Memory B cell (primary cell): ENCODE results near the gene MDK.
"Not testable (repeated sequence)": the region's sequence is repeated elsewhere in the genome, so short reads cannot be mapped to it uniquely, and the experiment has no call there.

Source experiments
- ATAC-seq: fragments of 150-1000 bp; cut with Tn5 transposase; 2 replicates; pipeline ENCODE4 v1.10.0; 2021; ENCODE audit warnings: low read depth, mild to moderate bottlenecking, moderate library complexity
- DNase-seq, 2 donors: peaks; one replicate each; pipeline ENCODE4 v3.0.0; 2022; ENCODE audit warnings: low spot score in 2 of 2
- H3K27ac Mint-ChIP-seq: one replicate; pipeline ENCODE4 v1.8.0; 2022; ENCODE audit warnings: mild to moderate bottlenecking, moderate library complexity, mixed read lengths
- H3K27me3 Mint-ChIP-seq: one replicate; pipeline ENCODE4 v1.8.0; 2022; ENCODE audit warnings: mixed read lengths
- H3K36me3 Mint-ChIP-seq: one replicate; pipeline ENCODE4 v1.8.0; 2022; ENCODE audit warnings: mild to moderate bottlenecking, mixed read lengths
- H3K4me1 Mint-ChIP-seq: one replicate; pipeline ENCODE4 v1.8.0; 2022; ENCODE audit warnings: mixed read lengths
- H3K4me3 Mint-ChIP-seq: one replicate; pipeline ENCODE4 v1.8.0; 2022; ENCODE audit warnings: mild to moderate bottlenecking, moderate library complexity, mixed read lengths
- H3K9me3 Mint-ChIP-seq: one replicate; pipeline ENCODE4 v1.8.0; 2022; ENCODE audit warnings: mixed read lengths

Gene MDK

GRCh38 chr11:46378811-46379481 lies 2.5 kb upstream of the MDK start:
- H3K4me3 Mint-ChIP-seq, result peak overlapping the region; percentile 67

GRCh38 chr11:46379482-46380293 lies 1.8 kb upstream of the MDK start:
- ATAC-seq, result not testable (repeated sequence)

More at GRCh38 chr11:46378811-46379481, 2.5 kb upstream of the MDK start:
- DNase-seq, result no peak
- Mint-ChIP-seq H3K27ac (no peak overlapping the region), H3K4me1 (peaks cover 7% of the 10 kb centered on the region), H3K9me3 (no peaks in the 10 kb centered on the region), H3K36me3 (peaks cover 17% of the 10 kb centered on the region), H3K27me3 (peaks cover 4% of the 10 kb centered on the region)
- no peak for ATAC-seq

GRCh38 chr11:46380340-46381047 lies 975 bp upstream of the MDK start:
- Mint-ChIP-seq H3K27me3 (peaks cover 12% of the 10 kb centered on the region), H3K4me1 (peaks cover 7% of the 10 kb centered on the region), H3K4me3 (peak overlapping the region; percentile 81), H3K9me3 (no peaks in the 10 kb centered on the region), H3K27ac (no peak overlapping the region), H3K36me3 (peaks cover 14% of the 10 kb centered on the region)
- DNase-seq (no peak), ATAC-seq (peak; percentile 59)

More at GRCh38 chr11:46379482-46380293, 1.8 kb upstream of the MDK start:
- H3K4me1 Mint-ChIP-seq, H3K27me3 Mint-ChIP-seq, H3K27ac Mint-ChIP-seq, DNase-seq, H3K9me3 Mint-ChIP-seq: not testable (repeated sequence)
- peaks cover 17% of the 10 kb centered on the region for H3K36me3 Mint-ChIP-seq
- H3K4me3 Mint-ChIP-seq, result peak overlapping the region; percentile 67

GRCh38 chr11:46381819-46382645 lies 563 bp downstream of the MDK start:
- peaks cover 26% of the 10 kb centered on the region for H3K27me3 Mint-ChIP-seq
- DNase-seq, result no peak
- peak overlapping the region; percentile 74 for H3K4me3 Mint-ChIP-seq
- ATAC-seq, result no peak
- peaks cover 7% of the 10 kb centered on the region for H3K4me1 Mint-ChIP-seq
- H3K36me3 Mint-ChIP-seq, result peaks cover 12% of the 10 kb centered on the region
- H3K9me3 Mint-ChIP-seq, result no peaks in the 10 kb centered on the region
- no peak overlapping the region for H3K27ac Mint-ChIP-seq

GRCh38 chr11:46382646-46383403 lies 1.4 kb downstream of the MDK start:
- no peak overlapping the region for H3K4me3 Mint-ChIP-seq
- H3K4me1 Mint-ChIP-seq, result peaks cover 7% of the 10 kb centered on the region
- peaks cover 29% of the 10 kb centered on the region for H3K27me3 Mint-ChIP-seq
- peaks cover 5% of the 10 kb centered on the region for H3K36me3 Mint-ChIP-seq
- H3K9me3 Mint-ChIP-seq, result no peaks in the 10 kb centered on the region
- ATAC-seq, result no peak
- no peak for DNase-seq
- no peak overlapping the region for H3K27ac Mint-ChIP-seq

DNA sequence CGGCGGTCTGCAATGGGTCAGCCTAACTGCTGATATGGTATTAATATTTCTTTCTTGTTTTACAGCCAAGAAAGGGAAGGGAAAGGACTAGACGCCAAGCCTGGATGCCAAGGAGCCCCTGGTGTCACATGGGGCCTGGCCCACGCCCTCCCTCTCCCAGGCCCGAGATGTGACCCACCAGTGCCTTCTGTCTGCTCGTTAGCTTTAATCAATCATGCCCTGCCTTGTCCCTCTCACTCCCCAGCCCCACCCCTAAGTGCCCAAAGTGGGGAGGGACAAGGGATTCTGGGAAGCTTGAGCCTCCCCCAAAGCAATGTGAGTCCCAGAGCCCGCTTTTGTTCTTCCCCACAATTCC lies 1.9 kb downstream of the MDK start:
- H3K27ac Mint-ChIP-seq, result no peak overlapping the region
- H3K4me1 Mint-ChIP-seq, result peaks cover 9% of the 10 kb centered on the region
- H3K36me3 Mint-ChIP-seq, result peaks cover 4% of the 10 kb centered on the region
- ATAC-seq (no peak), DNase-seq (no peak)
- H3K9me3 Mint-ChIP-seq, result no peaks in the 10 kb centered on the region
- H3K27me3 Mint-ChIP-seq, result peaks cover 34% of the 10 kb centered on the region
- H3K4me3 Mint-ChIP-seq, result no peak overlapping the region

- no peak for DNase-seq
- Mint-ChIP-seq H3K9me3 (no peaks in the 10 kb centered on the region), H3K4me1 (peaks cover 9% of the 10 kb centered on the region), H3K27ac (no peak overlapping the region), H3K27me3 (peaks cover 37% of the 10 kb centered on the region), H3K36me3 (peaks cover 4% of the 10 kb centered on the region), H3K4me3 (no peak overlapping the region)
- ATAC-seq, result no peak
These were observed 2.7 kb downstream of the MDK start for GRCh38 chr11:46383974-46384701.

DNA sequence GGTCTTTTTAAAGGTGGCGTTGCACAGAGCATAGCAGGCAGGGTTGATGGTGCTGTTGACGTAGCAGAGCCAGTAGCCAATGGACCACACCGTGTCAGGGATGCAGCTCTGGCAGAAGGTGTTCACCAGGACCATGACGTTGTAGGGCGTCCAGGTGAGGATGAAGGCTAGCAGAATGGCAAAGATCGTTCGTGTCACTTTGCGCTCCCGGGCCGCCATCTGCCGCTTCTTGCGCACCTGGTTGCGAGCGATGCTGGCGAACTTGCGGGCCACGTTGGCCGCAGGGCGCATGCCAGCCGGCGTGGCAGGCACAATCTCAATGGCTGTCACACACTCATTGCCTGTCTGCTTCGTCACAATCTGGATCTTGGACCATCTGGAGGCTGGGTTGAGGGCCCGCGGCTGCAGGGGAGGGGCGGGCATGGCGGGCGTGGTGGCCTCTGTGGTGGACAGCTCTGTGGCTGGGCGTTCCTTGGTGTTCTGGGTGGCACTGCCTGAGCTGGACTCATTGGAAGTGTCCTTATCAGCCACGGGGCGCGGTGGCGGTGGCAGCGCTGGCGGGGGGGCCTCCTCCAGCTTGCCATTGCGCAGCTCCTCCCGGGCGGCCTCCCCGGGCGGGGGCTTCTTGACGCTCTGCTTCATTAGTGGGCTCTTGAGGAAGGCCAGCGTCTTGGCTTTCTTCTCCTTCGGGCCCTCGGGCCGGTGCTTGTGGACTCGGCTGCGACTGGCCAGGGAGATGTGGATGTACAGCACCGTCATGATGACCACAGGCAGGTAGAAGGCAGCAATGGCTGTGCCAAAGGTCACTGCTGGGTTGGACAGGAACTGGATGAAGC lies 3.9 kb downstream of the MDK start:
- H3K36me3 Mint-ChIP-seq, result peaks cover 4% of the 10 kb centered on the region
- no peak overlapping the region for H3K27ac Mint-ChIP-seq
- H3K27me3 Mint-ChIP-seq, result peaks cover 39% of the 10 kb centered on the region
- no peaks in the 10 kb centered on the region for H3K9me3 Mint-ChIP-seq
- DNase-seq (no peak), ATAC-seq (no peak)
- H3K4me3 Mint-ChIP-seq, result no peak overlapping the region
- peaks cover 14% of the 10 kb centered on the region for H3K4me1 Mint-ChIP-seq

GRCh38 chr11:46386005-46386578 lies 4.6 kb downstream of the MDK start:
- H3K9me3 Mint-ChIP-seq, result no peaks in the 10 kb centered on the region
- H3K36me3 Mint-ChIP-seq, result peaks cover 4% of the 10 kb centered on the region
- H3K4me3 Mint-ChIP-seq, result no peak overlapping the region
- H3K27me3 Mint-ChIP-seq, result peaks cover 43% of the 10 kb centered on the region
- H3K4me1 Mint-ChIP-seq, result peaks cover 13% of the 10 kb centered on the region
- no peak for ATAC-seq
- no peak for DNase-seq
- no peak overlapping the region for H3K27ac Mint-ChIP-seq

- Mint-ChIP-seq H3K27me3 (peaks cover 43% of the 10 kb centered on the region), H3K4me1 (peaks cover 13% of the 10 kb centered on the region), H3K4me3 (no peak overlapping the region), H3K9me3 (no peaks in the 10 kb centered on the region), H3K36me3 (peaks cover 4% of the 10 kb centered on the region), H3K27ac (no peak overlapping the region)
- ATAC-seq (no peak), DNase-seq (no peak)
These were observed 5.2 kb downstream of the MDK start for GRCh38 chr11:46386674-46387073.

- H3K4me1 Mint-ChIP-seq, result peaks cover 9% of the 10 kb centered on the region
- no peak for ATAC-seq
- H3K27me3 Mint-ChIP-seq, result peaks cover 43% of the 10 kb centered on the region
- H3K36me3 Mint-ChIP-seq, result peaks cover 4% of the 10 kb centered on the region
- no peak overlapping the region for H3K27ac Mint-ChIP-seq
- no peaks in the 10 kb centered on the region for H3K9me3 Mint-ChIP-seq
- DNase-seq, result no peak
- H3K4me3 Mint-ChIP-seq, result no peak overlapping the region
These were observed 6.0 kb downstream of the MDK start for GRCh38 chr11:46387456-46387855.
